ENCODE measurements around the gene GATA2.

Gene GATA2

GRCh38 chr3:128438488-128439072, 54.4 kb downstream of the GATA2 start:
- TF ChIP-seq CTCF (IDR thresholded peaks at IDR 0.05; ENCODE audit: low read depth, low read length), result peak; percentile 18

GRCh38 chr3:128436214-128436613, 56.8 kb downstream of the GATA2 start:
- no peak for DNase-seq (ENCODE audit: extremely low read depth, low read depth)
- TF ChIP-seq CTCF (IDR thresholded peaks at IDR 0.05; ENCODE audit: low read depth, low read length), result no peak

More at GRCh38 chr3:128438488-128439072, 54.4 kb downstream of the GATA2 start:
- DNase-seq (ENCODE audit: extremely low read depth, low read depth), result no peak

GRCh38 chr3:128435561-128435960, 57.4 kb downstream of the GATA2 start:
- no peak for TF ChIP-seq CTCF (IDR thresholded peaks at IDR 0.05; ENCODE audit: low read depth, low read length)
- DNase-seq (ENCODE audit: extremely low read depth, low read depth), result no peak

GRCh38 chr3:128435058-128435457, 57.9 kb downstream of the GATA2 start:
- no peak for TF ChIP-seq CTCF (IDR thresholded peaks at IDR 0.05; ENCODE audit: low read depth, low read length)
- no peak for DNase-seq (ENCODE audit: extremely low read depth, low read depth)

DNA sequence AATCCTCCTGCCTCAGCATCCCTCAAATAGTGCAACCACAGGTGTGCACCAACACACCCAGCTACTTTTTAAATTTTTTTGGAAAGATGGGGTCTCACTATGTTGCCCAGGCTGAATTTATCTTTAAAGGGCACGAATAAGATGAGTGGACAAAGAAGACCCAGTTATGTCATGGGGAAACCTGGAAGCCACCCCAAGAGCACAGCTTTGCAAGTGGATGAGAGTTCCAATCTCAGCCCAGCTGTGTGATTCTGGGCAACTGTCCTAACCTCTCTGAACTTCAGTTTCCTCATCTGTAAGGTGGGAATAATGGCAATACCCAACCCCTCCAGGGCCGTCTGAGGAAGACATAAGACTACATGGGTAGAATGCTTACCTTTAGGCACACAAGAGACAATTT, 58.5 kb downstream of the GATA2 start:
- no peak for TF ChIP-seq CTCF (IDR thresholded peaks at IDR 0.05; ENCODE audit: low read depth, low read length)

DNA sequence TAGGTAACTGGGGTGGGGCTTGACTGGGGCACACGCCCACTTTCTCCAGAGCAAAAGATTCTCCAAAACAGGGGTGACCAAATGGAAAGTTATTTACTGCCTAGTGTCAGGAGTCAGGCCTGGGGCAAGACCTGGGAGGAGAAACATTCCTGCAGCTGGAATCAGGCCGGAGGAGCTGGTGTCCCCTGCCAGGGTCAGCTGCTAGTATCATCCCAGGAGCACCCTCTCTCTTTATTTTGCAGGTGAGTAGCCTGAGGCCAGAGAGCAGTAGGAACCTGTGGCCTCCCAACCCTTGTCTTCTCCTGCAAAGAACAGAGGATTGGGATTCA, 59.2 kb downstream of the GATA2 start:
- TF ChIP-seq CTCF (IDR thresholded peaks at IDR 0.05; ENCODE audit: low read depth, low read length), result no peak
- DNase-seq (ENCODE audit: extremely low read depth, low read depth), result no peak

More for the DNA sequence above, 58.5 kb downstream of the GATA2 start:
- DNase-seq (ENCODE audit: extremely low read depth, low read depth), result no peak

GRCh38 chr3:128432971-128433836, 59.8 kb downstream of the GATA2 start:
- no peak for DNase-seq (ENCODE audit: extremely low read depth, low read depth)
- TF ChIP-seq CTCF (IDR thresholded peaks at IDR 0.05; ENCODE audit: low read depth, low read length), result no peak

All from AG09319 (cell line).